ENCODE results near the gene GPR157.

GPR157 gene

DNA sequence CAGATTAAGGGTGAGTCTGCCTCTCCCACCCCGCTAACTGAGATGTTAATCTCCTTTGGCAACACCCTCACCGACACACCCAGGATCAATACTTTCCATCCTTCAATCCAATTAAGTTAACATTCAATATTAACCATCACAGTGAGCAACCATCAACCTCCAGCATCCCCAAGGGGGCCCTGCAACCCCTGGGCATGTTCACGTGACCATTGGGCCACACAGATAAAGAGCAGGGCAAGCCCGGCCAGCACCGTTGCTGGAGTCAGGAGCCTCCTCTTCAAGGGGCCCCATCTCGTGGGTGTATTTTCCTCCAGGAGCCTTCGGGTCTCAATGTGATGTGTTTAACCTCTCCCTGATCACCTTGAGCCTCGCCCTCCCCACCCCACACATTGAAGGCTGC is 8.0 kb upstream of the GPR157 start:
- TF ChIP-seq EGR1 (IDR thresholded peaks at IDR 0.05) (no peak), CREB1 (IDR thresholded peaks at IDR 0.05; ENCODE audit: low read depth) (no peak), ZBTB7A (IDR thresholded peaks at IDR 0.05; ENCODE audit: low read depth) (no peak), FOXM1 (IDR thresholded peaks at IDR 0.05; ENCODE audit: borderline replicate concordance, low read depth) (no peak)
- TF ChIP-seq, protein P1, sequence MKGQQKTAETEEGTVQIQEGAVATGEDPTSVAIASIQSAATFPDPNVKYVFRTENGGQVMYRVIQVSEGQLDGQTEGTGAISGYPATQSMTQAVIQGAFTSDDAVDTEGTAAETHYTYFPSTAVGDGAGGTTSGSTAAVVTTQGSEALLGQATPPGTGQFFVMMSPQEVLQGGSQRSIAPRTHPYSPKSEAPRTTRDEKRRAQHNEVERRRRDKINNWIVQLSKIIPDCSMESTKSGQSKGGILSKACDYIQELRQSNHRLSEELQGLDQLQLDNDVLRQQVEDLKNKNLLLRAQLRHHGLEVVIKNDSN (IDR thresholded peaks at IDR 0.05): no peak
- TF ChIP-seq, protein P2, sequence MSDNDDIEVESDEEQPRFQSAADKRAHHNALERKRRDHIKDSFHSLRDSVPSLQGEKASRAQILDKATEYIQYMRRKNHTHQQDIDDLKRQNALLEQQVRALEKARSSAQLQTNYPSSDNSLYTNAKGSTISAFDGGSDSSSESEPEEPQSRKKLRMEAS (IDR thresholded peaks at IDR 0.05): no peak

DNA sequence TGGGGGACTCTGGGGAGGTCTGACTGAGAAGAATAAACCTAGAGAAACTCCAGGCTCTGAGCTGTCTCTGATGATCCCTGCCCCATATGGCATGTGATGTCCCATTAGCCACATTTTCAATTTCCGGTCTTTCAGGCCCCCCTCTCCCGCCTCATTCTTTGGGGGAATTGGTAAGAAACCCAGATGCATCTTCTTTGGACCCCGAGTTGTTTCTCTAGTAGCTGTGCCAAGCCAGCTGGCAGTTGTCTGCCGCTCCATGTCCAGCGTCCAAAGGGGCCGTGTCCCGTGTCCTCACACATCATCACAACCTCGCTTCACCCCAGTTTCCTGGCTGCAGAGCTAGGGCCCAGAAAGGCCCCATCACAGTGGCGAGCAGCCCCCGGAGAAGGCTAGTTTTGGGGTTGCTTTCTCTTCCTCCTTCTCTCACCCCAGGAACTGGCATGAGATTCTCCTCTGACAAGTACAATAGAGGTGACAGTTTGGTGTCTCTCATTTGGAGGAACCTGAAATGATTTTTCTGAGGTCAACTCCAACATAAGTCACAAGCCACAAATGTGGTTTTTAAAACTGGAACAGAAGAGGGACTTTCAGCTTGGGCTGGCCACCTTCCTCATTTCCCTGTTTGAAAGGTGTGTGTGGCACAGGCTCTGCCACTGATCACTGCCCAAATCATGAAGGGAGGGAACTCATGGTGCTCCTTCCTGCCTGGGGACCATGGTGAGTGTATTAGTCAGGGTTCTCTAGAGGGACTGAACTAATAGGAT is 6.4 kb upstream of the GPR157 start:
- TF ChIP-seq CEBPB (IDR thresholded peaks at IDR 0.05) (no peak), EGR1 (IDR thresholded peaks at IDR 0.05) (no peak), NFIC (IDR thresholded peaks at IDR 0.05) (no peak)
- TF ChIP-seq, protein P1 (IDR thresholded peaks at IDR 0.05): no peak

DNA sequence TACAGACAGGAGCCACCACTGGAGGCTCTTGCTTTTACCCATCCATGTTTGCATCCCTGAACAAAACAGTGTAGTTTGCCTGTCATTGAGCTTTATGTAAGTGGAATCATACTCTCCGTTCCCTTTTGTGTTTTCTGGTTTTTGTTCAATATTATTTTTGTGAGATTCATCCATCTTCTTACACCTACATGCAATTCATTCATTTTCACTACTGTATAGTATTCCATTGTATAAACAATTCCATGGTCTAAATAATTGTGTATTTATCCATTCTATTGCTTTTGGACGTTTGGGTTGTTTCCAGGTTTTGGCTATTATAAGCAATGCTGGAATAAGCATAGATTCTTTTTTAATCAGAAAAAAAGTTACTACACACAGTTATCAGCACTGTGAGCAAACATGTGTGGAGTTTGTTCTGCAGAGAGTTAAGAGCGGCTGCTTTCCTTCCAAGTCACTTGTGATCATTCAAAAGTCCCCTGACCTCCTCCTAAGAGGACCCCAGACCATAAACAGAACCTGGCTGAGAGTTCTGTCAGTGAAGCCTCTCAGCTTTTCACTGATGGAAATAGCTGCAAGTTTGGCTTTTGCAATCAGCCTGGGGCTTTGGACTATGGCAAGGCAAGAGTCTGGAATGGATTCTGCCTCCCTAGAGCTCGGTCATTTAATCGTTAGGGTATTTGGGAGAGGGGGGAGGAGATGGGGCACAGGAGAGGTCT is 5.1 kb upstream of the GPR157 start:
- TF ChIP-seq, protein P1 (IDR thresholded peaks at IDR 0.05): no peak
- TF ChIP-seq YY1 (IDR thresholded peaks at IDR 0.05; ENCODE audit: low read depth) (no peak), CREB1 (IDR thresholded peaks at IDR 0.05; ENCODE audit: low read depth) (no peak), CEBPB (IDR thresholded peaks at IDR 0.05) (no peak), TAF1 (IDR thresholded peaks at IDR 0.05; ENCODE audit: low read depth) (no peak), ZBTB7A (IDR thresholded peaks at IDR 0.05; ENCODE audit: low read depth) (no peak), TEAD4 (IDR thresholded peaks at IDR 0.05) (no peak), FOXM1 (IDR thresholded peaks at IDR 0.05; ENCODE audit: borderline replicate concordance, low read depth) (no peak), RAD21 (IDR thresholded peaks at IDR 0.05; ENCODE audit: low read depth) (no peak), TCF12 (IDR thresholded peaks at IDR 0.05; ENCODE audit: low read depth) (no peak), EGR1 (IDR thresholded peaks at IDR 0.05) (no peak)
- TF ChIP-seq, protein P3, sequence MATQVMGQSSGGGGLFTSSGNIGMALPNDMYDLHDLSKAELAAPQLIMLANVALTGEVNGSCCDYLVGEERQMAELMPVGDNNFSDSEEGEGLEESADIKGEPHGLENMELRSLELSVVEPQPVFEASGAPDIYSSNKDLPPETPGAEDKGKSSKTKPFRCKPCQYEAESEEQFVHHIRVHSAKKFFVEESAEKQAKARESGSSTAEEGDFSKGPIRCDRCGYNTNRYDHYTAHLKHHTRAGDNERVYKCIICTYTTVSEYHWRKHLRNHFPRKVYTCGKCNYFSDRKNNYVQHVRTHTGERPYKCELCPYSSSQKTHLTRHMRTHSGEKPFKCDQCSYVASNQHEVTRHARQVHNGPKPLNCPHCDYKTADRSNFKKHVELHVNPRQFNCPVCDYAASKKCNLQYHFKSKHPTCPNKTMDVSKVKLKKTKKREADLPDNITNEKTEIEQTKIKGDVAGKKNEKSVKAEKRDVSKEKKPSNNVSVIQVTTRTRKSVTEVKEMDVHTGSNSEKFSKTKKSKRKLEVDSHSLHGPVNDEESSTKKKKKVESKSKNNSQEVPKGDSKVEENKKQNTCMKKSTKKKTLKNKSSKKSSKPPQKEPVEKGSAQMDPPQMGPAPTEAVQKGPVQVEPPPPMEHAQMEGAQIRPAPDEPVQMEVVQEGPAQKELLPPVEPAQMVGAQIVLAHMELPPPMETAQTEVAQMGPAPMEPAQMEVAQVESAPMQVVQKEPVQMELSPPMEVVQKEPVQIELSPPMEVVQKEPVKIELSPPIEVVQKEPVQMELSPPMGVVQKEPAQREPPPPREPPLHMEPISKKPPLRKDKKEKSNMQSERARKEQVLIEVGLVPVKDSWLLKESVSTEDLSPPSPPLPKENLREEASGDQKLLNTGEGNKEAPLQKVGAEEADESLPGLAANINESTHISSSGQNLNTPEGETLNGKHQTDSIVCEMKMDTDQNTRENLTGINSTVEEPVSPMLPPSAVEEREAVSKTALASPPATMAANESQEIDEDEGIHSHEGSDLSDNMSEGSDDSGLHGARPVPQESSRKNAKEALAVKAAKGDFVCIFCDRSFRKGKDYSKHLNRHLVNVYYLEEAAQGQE (IDR thresholded peaks at IDR 0.05; ENCODE audit: low read depth): no peak

DNA sequence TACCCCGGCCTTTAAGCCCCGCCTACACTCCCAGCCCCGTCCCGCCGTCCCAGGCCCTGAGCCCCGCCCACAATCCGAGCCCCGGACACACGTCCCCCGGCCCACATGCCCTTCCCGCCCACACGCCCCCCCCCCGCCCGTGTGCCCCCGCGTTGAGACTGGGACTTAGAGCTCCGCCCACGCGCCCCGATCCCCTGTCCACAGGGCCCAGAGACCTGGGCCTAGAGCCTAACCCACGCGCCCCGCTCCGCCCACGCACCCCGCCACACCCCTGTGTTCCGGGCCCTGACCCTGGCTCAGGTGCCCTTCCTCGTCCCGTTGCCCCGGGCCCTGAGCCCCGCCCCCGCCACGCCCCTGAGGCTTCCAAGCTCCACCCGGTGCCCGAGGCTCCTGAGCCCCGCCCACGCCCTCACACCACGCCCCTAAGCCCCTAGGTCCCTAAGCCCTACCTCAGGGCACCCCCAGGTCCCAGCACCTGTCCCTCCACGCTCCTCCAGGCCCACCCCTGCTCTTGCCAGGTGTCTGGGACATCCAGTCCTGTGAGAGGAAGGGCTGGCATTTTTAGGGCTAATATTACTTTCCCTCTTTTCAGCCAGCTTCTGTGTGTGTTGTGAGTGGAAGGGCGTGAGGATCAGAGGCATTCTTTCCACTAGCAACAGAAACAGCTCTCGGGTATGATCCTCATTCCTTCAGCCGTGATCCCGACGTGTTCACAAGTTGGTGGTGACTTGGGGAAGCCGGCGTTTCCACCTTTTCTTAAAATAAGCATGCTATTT is 552 bp upstream of the GPR157 start:
- TF ChIP-seq, protein P2 (IDR thresholded peaks at IDR 0.05): no peak; the same call in 1 of the 2 replicates
- TF ChIP-seq TEAD4 (IDR thresholded peaks at IDR 0.05) (0 out of 2 replicates have a peak, but pooled peaks have one; percentile 7), CREB1 (IDR thresholded peaks at IDR 0.05; ENCODE audit: low read depth) (no peak), ZBTB7A (IDR thresholded peaks at IDR 0.05; ENCODE audit: low read depth) (no peak; the same call in 1 of the 2 replicates), TCF12 (IDR thresholded peaks at IDR 0.05; ENCODE audit: low read depth) (peak; percentile 28; the same call in 1 of the 2 replicates), NFIC (IDR thresholded peaks at IDR 0.05) (no peak), RAD21 (IDR thresholded peaks at IDR 0.05; ENCODE audit: low read depth) (no peak), CEBPB (IDR thresholded peaks at IDR 0.05) (no peak), YY1 (IDR thresholded peaks at IDR 0.05; ENCODE audit: low read depth) (no peak), EP300 (IDR thresholded peaks at IDR 0.05; ENCODE audit: borderline replicate concordance) (no peak), TAF1 (IDR thresholded peaks at IDR 0.05; ENCODE audit: low read depth) (no peak), EGR1 (IDR thresholded peaks at IDR 0.05) (peak; percentile 97), FOXM1 (IDR thresholded peaks at IDR 0.05; ENCODE audit: borderline replicate concordance, low read depth) (no peak)
- TF ChIP-seq, protein P1 (IDR thresholded peaks at IDR 0.05): no peak
- TF ChIP-seq, protein P3 (IDR thresholded peaks at IDR 0.05; ENCODE audit: low read depth): no peak

Data from Ishikawa (cell line).